HepG2 (cell line): ENCODE results near the gene NBR1. TPM values are rescaled to one million over a fixed set of nuclear protein-coding genes. Genes with fewer than 3 reads are reported as not detected.
A peak's percentile ranks its signal among the peaks of the same experiment; 100 is the strongest.

Experiments
- CEBPG ChIP-seq: IDR thresholded peaks from 2 replicates; pipeline ENCODE4 v1.6.1; 2016
- ELF3 ChIP-seq: IDR thresholded peaks from 2 replicates; pipeline ENCODE4 v1.6.1; 2016; ENCODE audit warnings: missing genetic modification reagents, missing compliant biosample characterization
- FOXA1 ChIP-seq, 2 experiments: fragments of 450-650 bp in 1 of 2; sonication (generic) in 1 of 2; formaldehyde crosslinking in 1 of 2; IDR thresholded peaks; 2 replicates each; pipeline versions ENCODE4 v1.4.0 to v1.6.1; 2016 to 2020; ENCODE audit warnings: missing genetic modification reagents in 1 of 2
- FOXK1 ChIP-seq: sonication (generic); formaldehyde crosslinking; IDR thresholded peaks from 2 replicates; pipeline ENCODE4 v1.4.0; 2020; ENCODE audit warnings: low read depth, missing genetic modification reagents, borderline replicate concordance
- FOXO1 ChIP-seq: sonication (generic); formaldehyde crosslinking; IDR thresholded peaks from 2 replicates; pipeline ENCODE4 v1.4.0; 2020; ENCODE audit warnings: missing genetic modification reagents
- GABPA ChIP-seq, 2 experiments: IDR thresholded peaks; 2 replicates each; pipeline ENCODE4 v1.6.1; 2011 to 2016; ENCODE audit warnings: low read depth in 2 of 2, low read length in 1 of 2, missing biosample characterization in 1 of 2, missing genetic modification characterization in 1 of 2
- ISL2 ChIP-seq: sonication (generic); formaldehyde crosslinking; IDR thresholded peaks from 2 replicates; pipeline ENCODE4 v1.5.0; 2020; ENCODE audit warnings: missing genetic modification reagents
- KDM4B ChIP-seq: sonication (generic); formaldehyde crosslinking; IDR thresholded peaks from 2 replicates; pipeline ENCODE4 v1.4.0; 2020; ENCODE audit warnings: missing genetic modification reagents
- MIER3 ChIP-seq: IDR thresholded peaks from 2 replicates; pipeline ENCODE4 v1.6.1; 2016; ENCODE audit warnings: missing compliant biosample characterization, borderline replicate concordance
- NR2F6 ChIP-seq, 2 experiments: IDR thresholded peaks; 2 replicates each; pipeline ENCODE4 v1.6.1; 2016; ENCODE audit warnings: antibody characterized with exemption in 1 of 2, mild to moderate bottlenecking in 1 of 2
- RARA ChIP-seq: IDR thresholded peaks from 2 replicates; pipeline ENCODE4 v1.6.1; 2016; ENCODE audit warnings: missing genetic modification reagents, missing compliant biosample characterization
- SMYD3 ChIP-seq: sonication (generic); formaldehyde crosslinking; IDR thresholded peaks from 2 replicates; pipeline ENCODE4 v1.8.1; 2023; ENCODE audit warnings: mild to moderate bottlenecking, missing genetic modification reagents
- THAP11 ChIP-seq: IDR thresholded peaks from 2 replicates; pipeline ENCODE4 v1.6.1; 2016; ENCODE audit warnings: missing biosample characterization, missing genetic modification reagents
- ZNF205 ChIP-seq: IDR thresholded peaks from 2 replicates; pipeline ENCODE4 v1.6.1; 2018; ENCODE audit warnings: missing biosample characterization, missing genetic modification reagents
- ZNF367 ChIP-seq: sonication (generic); formaldehyde crosslinking; IDR thresholded peaks from 2 replicates; pipeline ENCODE4 v1.4.0; 2020; ENCODE audit warnings: missing genetic modification reagents, borderline replicate concordance
- ZNF713 ChIP-seq: sonication (generic); formaldehyde crosslinking; IDR thresholded peaks from 2 replicates; pipeline ENCODE4 v1.4.0; 2020; ENCODE audit warnings: mild to moderate bottlenecking, missing genetic modification reagents
- polyA plus RNA-seq, 8 experiments: library from polyadenylated mRNA; depleted of rRNA in 3 of 8; stranded (reverse) in 7 of 8; unstranded in 1 of 8; fragments of >200 nt; fragmentation: Illumina TruSeq in 4 of 8; extraction: Trizol in 4 of 8; gene quantifications; 2 replicates each; pipeline versions ENCODE4 v1.2.1 to v1.2.3, GENCODE V29; 2011 to 2016; ENCODE audit warnings: low read depth in 4 of 8, missing spikeins in 1 of 8, mixed read lengths in 1 of 8; ENCODE audit not compliant: insufficient read depth in 1 of 8
- total RNA-seq, 5 experiments: library from RNA; depleted of rRNA; stranded (reverse); fragments of >200 nt; fragmentation: Illumina TruSeq; extraction: Trizol; gene quantifications; 2 replicates each; pipeline ENCODE4 v1.2.3, GENCODE V29; 2016; ENCODE audit warnings: low read depth in 1 of 5
- TF ChIP-seq, protein P1 (sequence below): sonication (generic); formaldehyde crosslinking; IDR thresholded peaks from 2 replicates; pipeline ENCODE4 v1.4.0; 2020; ENCODE audit warnings: missing genetic modification reagents
- TF ChIP-seq, protein P2 (sequence below), 2 experiments: sonication (generic) in 1 of 2; formaldehyde crosslinking in 1 of 2; IDR thresholded peaks; 2 replicates each; pipeline versions ENCODE4 v1.4.0 to v1.6.1; 2018 to 2020; ENCODE audit warnings: missing genetic modification reagents in 2 of 2, borderline replicate concordance in 1 of 2, low read depth in 1 of 2, mild to moderate bottlenecking in 1 of 2, missing biosample characterization in 1 of 2
- TF ChIP-seq, protein P3 (sequence below): sonication (generic); formaldehyde crosslinking; IDR thresholded peaks from 2 replicates; pipeline ENCODE4 v1.4.0; 2020; ENCODE audit warnings: missing genetic modification reagents
- TF ChIP-seq, protein P4 (sequence below): sonication (generic); formaldehyde crosslinking; IDR thresholded peaks from 2 replicates; pipeline ENCODE4 v1.8.1; 2023; ENCODE audit warnings: mild to moderate bottlenecking, missing genetic modification reagents

Gene NBR1
- total and polyA plus RNA-seq, 2 of the 13 experiments (the other 11 are each of a cell fraction or from before 2014, with no cell fraction given), result 51.7 to 121 TPM

DNA sequence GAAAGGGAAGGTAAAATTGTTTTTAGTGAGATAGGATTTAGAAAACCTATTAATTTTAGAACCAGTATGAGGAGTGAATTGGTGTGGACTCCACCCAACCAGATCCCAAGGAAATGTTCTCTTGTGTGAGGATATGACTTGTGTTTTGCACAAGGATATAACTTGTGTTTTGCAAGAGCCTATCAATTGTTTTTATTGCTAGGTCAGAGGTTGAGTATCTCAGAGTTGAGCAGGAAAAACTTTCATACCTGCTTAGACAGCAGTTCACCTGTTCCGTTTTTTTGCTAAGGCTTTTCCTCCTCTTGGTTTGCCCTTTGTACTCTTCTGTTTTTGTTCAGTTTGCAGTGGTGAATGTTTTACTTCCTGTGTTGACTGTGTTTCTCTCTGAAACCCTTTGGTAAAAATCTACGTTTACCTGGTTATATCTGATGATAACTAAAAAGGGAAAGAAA, 5.1 kb downstream of the NBR1 start (continued):
- TF ChIP-seq, protein P1, sequence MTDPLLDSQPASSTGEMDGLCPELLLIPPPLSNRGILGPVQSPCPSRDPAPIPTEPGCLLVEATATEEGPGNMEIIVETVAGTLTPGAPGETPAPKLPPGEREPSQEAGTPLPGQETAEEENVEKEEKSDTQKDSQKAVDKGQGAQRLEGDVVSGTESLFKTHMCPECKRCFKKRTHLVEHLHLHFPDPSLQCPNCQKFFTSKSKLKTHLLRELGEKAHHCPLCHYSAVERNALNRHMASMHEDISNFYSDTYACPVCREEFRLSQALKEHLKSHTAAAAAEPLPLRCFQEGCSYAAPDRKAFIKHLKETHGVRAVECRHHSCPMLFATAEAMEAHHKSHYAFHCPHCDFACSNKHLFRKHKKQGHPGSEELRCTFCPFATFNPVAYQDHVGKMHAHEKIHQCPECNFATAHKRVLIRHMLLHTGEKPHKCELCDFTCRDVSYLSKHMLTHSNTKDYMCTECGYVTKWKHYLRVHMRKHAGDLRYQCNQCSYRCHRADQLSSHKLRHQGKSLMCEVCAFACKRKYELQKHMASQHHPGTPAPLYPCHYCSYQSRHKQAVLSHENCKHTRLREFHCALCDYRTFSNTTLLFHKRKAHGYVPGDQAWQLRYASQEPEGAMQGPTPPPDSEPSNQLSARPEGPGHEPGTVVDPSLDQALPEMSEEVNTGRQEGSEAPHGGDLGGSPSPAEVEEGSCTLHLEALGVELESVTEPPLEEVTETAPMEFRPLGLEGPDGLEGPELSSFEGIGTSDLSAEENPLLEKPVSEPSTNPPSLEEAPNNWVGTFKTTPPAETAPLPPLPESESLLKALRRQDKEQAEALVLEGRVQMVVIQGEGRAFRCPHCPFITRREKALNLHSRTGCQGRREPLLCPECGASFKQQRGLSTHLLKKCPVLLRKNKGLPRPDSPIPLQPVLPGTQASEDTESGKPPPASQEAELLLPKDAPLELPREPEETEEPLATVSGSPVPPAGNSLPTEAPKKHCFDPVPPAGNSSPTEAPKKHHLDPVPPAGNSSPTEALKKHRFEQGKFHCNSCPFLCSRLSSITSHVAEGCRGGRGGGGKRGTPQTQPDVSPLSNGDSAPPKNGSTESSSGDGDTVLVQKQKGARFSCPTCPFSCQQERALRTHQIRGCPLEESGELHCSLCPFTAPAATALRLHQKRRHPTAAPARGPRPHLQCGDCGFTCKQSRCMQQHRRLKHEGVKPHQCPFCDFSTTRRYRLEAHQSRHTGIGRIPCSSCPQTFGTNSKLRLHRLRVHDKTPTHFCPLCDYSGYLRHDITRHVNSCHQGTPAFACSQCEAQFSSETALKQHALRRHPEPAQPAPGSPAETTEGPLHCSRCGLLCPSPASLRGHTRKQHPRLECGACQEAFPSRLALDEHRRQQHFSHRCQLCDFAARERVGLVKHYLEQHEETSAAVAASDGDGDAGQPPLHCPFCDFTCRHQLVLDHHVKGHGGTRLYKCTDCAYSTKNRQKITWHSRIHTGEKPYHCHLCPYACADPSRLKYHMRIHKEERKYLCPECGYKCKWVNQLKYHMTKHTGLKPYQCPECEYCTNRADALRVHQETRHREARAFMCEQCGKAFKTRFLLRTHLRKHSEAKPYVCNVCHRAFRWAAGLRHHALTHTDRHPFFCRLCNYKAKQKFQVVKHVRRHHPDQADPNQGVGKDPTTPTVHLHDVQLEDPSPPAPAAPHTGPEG (CRISPR knock-in tag), result no peak
- 0 out of 2 replicates have a peak, but pooled peaks have one; percentile 47 for TF ChIP-seq RARA (CRISPR knock-in tag)
- peak; percentile 67 for TF ChIP-seq NR2F6 (IDR thresholded peaks at IDR 0.05)
- peak; percentile 85 for TF ChIP-seq NR2F6 (CRISPR knock-in tag; IDR thresholded peaks at IDR 0.05)
- peak; percentile 76; the same call in 1 of the 2 replicates for TF ChIP-seq FOXO1 (CRISPR knock-in tag)
- TF ChIP-seq, protein P2, sequence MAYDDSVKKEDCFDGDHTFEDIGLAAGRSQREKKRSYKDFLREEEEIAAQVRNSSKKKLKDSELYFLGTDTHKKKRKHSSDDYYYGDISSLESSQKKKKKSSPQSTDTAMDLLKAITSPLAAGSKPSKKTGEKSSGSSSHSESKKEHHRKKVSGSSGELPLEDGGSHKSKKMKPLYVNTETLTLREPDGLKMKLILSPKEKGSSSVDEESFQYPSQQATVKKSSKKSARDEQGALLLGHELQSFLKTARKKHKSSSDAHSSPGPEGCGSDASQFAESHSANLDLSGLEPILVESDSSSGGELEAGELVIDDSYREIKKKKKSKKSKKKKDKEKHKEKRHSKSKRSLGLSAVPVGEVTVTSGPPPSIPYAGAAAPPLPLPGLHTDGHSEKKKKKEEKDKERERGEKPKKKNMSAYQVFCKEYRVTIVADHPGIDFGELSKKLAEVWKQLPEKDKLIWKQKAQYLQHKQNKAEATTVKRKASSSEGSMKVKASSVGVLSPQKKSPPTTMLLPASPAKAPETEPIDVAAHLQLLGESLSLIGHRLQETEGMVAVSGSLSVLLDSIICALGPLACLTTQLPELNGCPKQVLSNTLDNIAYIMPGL (CRISPR knock-in tag; IDR thresholded peaks at IDR 0.05; ENCODE audit: borderline replicate concordance in 1 of 2, low read depth in 1 of 2), result peak in 1 of 2 experiments; percentile 38; a peak in 1 of 4 replicates
- TF ChIP-seq, protein P3, sequence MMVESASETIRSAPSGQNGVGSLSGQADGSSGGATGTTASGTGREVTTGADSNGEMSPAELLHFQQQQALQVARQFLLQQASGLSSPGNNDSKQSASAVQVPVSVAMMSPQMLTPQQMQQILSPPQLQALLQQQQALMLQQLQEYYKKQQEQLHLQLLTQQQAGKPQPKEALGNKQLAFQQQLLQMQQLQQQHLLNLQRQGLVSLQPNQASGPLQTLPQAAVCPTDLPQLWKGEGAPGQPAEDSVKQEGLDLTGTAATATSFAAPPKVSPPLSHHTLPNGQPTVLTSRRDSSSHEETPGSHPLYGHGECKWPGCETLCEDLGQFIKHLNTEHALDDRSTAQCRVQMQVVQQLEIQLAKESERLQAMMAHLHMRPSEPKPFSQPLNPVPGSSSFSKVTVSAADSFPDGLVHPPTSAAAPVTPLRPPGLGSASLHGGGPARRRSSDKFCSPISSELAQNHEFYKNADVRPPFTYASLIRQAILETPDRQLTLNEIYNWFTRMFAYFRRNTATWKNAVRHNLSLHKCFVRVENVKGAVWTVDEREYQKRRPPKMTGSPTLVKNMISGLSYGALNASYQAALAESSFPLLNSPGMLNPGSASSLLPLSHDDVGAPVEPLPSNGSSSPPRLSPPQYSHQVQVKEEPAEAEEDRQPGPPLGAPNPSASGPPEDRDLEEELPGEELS (CRISPR knock-in tag), result peak; percentile 80
- no peak for TF ChIP-seq ZNF367 (CRISPR knock-in tag)
- TF ChIP-seq THAP11, result peak; percentile 43
- no peak for TF ChIP-seq ZNF713
- 0 out of 2 replicates have a peak, but pooled peaks have one; percentile 65 for TF ChIP-seq SMYD3 (CRISPR knock-in tag)
- TF ChIP-seq, protein P4, sequence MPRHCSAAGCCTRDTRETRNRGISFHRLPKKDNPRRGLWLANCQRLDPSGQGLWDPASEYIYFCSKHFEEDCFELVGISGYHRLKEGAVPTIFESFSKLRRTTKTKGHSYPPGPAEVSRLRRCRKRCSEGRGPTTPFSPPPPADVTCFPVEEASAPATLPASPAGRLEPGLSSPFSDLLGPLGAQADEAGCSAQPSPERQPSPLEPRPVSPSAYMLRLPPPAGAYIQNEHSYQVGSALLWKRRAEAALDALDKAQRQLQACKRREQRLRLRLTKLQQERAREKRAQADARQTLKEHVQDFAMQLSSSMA (CRISPR knock-in tag), result no peak
- TF ChIP-seq KDM4B (CRISPR knock-in tag), result 0 out of 2 replicates have a peak, but pooled peaks have one; percentile 53
- TF ChIP-seq FOXK1, result peak; percentile 54; the same call in 1 of the 2 replicates
- peak; percentile 42; the same call in 1 of the 2 replicates for TF ChIP-seq MIER3 (CRISPR knock-in tag)
- TF ChIP-seq ISL2 (CRISPR knock-in tag), result peak; percentile 79
- peak; percentile 99 for TF ChIP-seq ELF3 (CRISPR knock-in tag)
- TF ChIP-seq ZNF205 (CRISPR knock-in tag), result peak; percentile 61; the same call in 1 of the 2 replicates
- TF ChIP-seq CEBPG (CRISPR knock-in tag), result peak; percentile 77
- TF ChIP-seq FOXA1 (IDR thresholded peaks at IDR 0.05), result no peak
- TF ChIP-seq FOXA1 (CRISPR knock-in tag; IDR thresholded peaks at IDR 0.05), result peak; percentile 61; the same call in 1 of the 2 replicates
- no peak for TF ChIP-seq GABPA (IDR thresholded peaks at IDR 0.05; ENCODE audit: low read depth, low read length)
- TF ChIP-seq GABPA (CRISPR knock-in tag; IDR thresholded peaks at IDR 0.05; ENCODE audit: low read depth), result peak; percentile 81
